Natural killer cell (primary cell): Measurements from ENCODE around the gene ADRA2B. TPM values are rescaled to one million over a fixed set of nuclear protein-coding genes. Genes with fewer than 3 reads are reported as not detected.
"Not testable (repeated sequence)": the region's sequence is repeated elsewhere in the genome, so short reads cannot be mapped to it uniquely, and the experiment has no call there.

Experiments
- ATAC-seq, 3 donors: fragments of 150-1000 bp in 2 of 3; fragments of 200-7000 bp in 1 of 3; cut with Tn5 transposase; 1 replicate in 1 of 3; 2 replicates in 2 of 3; pipeline ENCODE4 v1.10.0; 2021; ENCODE audit warnings: mild to moderate bottlenecking in 2 of 3, moderate library complexity in 2 of 3
- DNase-seq, 2 donors: peaks; one replicate each; pipeline versions ENCODE4 v3.0.0 to v3.0.0-alpha.2; 2013 to 2021; ENCODE audit warnings: mixed read lengths in 1 of 2
- H3K27ac ChIP-seq: one replicate; pipeline ENCODE4 v1.5.1; 2013; ENCODE audit warnings: mild to moderate bottlenecking, low read length
- H3K27me3 ChIP-seq: one replicate; pipeline ENCODE4 v1.6.1; 2013; ENCODE audit warnings: low read length; ENCODE audit not compliant: control insufficient read depth, insufficient read depth
- H3K36me3 ChIP-seq: one replicate; pipeline ENCODE4 v1.6.1; 2013; ENCODE audit warnings: low read length; ENCODE audit not compliant: control insufficient read depth, insufficient read depth
- H3K4me1 ChIP-seq: one replicate; pipeline ENCODE4 v1.6.1; 2013; ENCODE audit warnings: low read length; ENCODE audit not compliant: control insufficient read depth, insufficient read depth
- H3K4me3 ChIP-seq: one replicate; pipeline ENCODE4 v1.5.1; 2013; ENCODE audit warnings: low read length
- H3K9me3 ChIP-seq: one replicate; pipeline ENCODE4 v1.6.1; 2013; ENCODE audit warnings: low read length; ENCODE audit not compliant: control insufficient read depth, insufficient read depth
- H3K27ac Mint-ChIP-seq, 2 donors: one replicate each; pipeline ENCODE4 v1.8.0; 2022; ENCODE audit warnings: mild to moderate bottlenecking in 2 of 2, mixed read lengths in 2 of 2, moderate library complexity in 1 of 2
- H3K27me3 Mint-ChIP-seq, 2 donors: one replicate each; pipeline ENCODE4 v1.8.0; 2022; ENCODE audit warnings: low read depth in 2 of 2, mixed read lengths in 2 of 2
- H3K36me3 Mint-ChIP-seq: one replicate; pipeline ENCODE4 v1.8.0; 2022; ENCODE audit warnings: mixed read lengths
- H3K4me1 Mint-ChIP-seq, 2 donors: one replicate each; pipeline ENCODE4 v1.8.0; 2022; ENCODE audit warnings: mixed read lengths in 2 of 2
- H3K4me3 Mint-ChIP-seq: one replicate; pipeline ENCODE4 v1.8.0; 2022; ENCODE audit warnings: mild to moderate bottlenecking, moderate library complexity, mixed read lengths
- H3K9me3 Mint-ChIP-seq, 2 donors: one replicate each; pipeline ENCODE4 v1.8.0; 2022; ENCODE audit warnings: mixed read lengths in 2 of 2
- CTCF ChIP-seq: fragments of 200-600 bp; IDR thresholded peaks from one replicate; pipeline ENCODE4 v1.8.0; 2022; ENCODE audit warnings: antibody characterized with exemption
- WGBS: methylation state at CpG from one replicate; pipeline ENCODE4 v1.1.7; 2013; ENCODE audit warnings: missing lambda C conversion rate; ENCODE audit not compliant: insufficient coverage; 5-methylcytosine and 5-hydroxymethylcytosine counted together
- intact Hi-C: fragments of 100-400 bp; cut with micrococcal nuclease; formaldehyde crosslinking; loops from one replicate; pipeline ENCODE4 v1.14.2; 2022
- total RNA-seq, 4 donors: library from RNA; stranded (reverse); fragments of 120-200 nt in 1 of 4; gene quantifications; one replicate each; pipeline versions ENCODE4 v1.2.3 to v1.2.4, GENCODE V29; 2013 to 2022

Gene ADRA2B
- total RNA-seq, 3 donors from 2014 or later (not counting 1 experiment from before 2014, with no cell fraction given), result 0.18 to 1.3 (median 0.38) TPM

GRCh38 chr2:96163415-96163767 lies 47.0 kb upstream of the ADRA2B start:
- Mint-ChIP-seq H3K36me3 (no peaks in the 10 kb centered on the region), H3K4me1 (peaks cover 53 to 65% of the 10 kb centered on the region in 2 donors), H3K27me3 (no peaks in the 10 kb centered on the region), H3K9me3 (no peaks in the 10 kb centered on the region), H3K27ac (peak overlapping the region; percentile 78 to 99), H3K4me3 (peak overlapping the region; percentile 75)
- H3K9me3 ChIP-seq, result no peaks in the 10 kb centered on the region
- no peak overlapping the region for H3K4me3 ChIP-seq
- no peak for ATAC-seq
- H3K27ac ChIP-seq, result peak overlapping the region; percentile 89
- intact Hi-C loops, result loop anchor here (1.0 kb wide), 1 partner anchor 18 kb away; the partner anchor contains the start of gene DUSP2
- H3K4me1 ChIP-seq, result peaks cover 66% of the 10 kb centered on the region
- no peak for TF ChIP-seq CTCF
- 69% methylated on average over 5 of the region's 5 CpGs for WGBS
- DNase-seq, result no peak
- H3K36me3 ChIP-seq, result no peaks in the 10 kb centered on the region
- no peaks in the 10 kb centered on the region for H3K27me3 ChIP-seq

GRCh38 chr2:96161898-96162297 lies 45.5 kb upstream of the ADRA2B start:
- Histone ChIP-seq H3K4me3 (no peak overlapping the region), H3K9me3 (no peaks in the 10 kb centered on the region), H3K4me1 (peaks cover 81% of the 10 kb centered on the region), H3K36me3 (no peaks in the 10 kb centered on the region), H3K27ac (peak overlapping the region; percentile 89), H3K27me3 (no peaks in the 10 kb centered on the region)
- peak overlapping the region; percentile 29 for H3K4me3 Mint-ChIP-seq
- H3K36me3 Mint-ChIP-seq, result no peaks in the 10 kb centered on the region
- no peaks in the 10 kb centered on the region for H3K27me3 Mint-ChIP-seq
- H3K9me3 Mint-ChIP-seq, result no peaks in the 10 kb centered on the region
- H3K4me1 Mint-ChIP-seq, result peaks cover 53 to 72% of the 10 kb centered on the region in 2 donors
- intact Hi-C loops, result no loop called here
- peak overlapping the region; percentile 78 to 99 for H3K27ac Mint-ChIP-seq
- 14% methylated on average over 2 of the region's 5 CpGs for WGBS
- peak in 1 of 2 donors; percentile 67 for DNase-seq
- ATAC-seq, result peak; percentile 41 to 52 (median 42)
- TF ChIP-seq CTCF, result no peak

- H3K4me1 ChIP-seq, result peaks cover 95% of the 10 kb centered on the region
- H3K27me3 ChIP-seq, ATAC-seq, H3K9me3 ChIP-seq, H3K9me3 Mint-ChIP-seq, H3K4me3 Mint-ChIP-seq, H3K36me3 Mint-ChIP-seq, intact Hi-C loops, H3K36me3 ChIP-seq, H3K27ac ChIP-seq, H3K27me3 Mint-ChIP-seq, DNase-seq, H3K4me3 ChIP-seq: not testable (repeated sequence)
- peaks cover 53 to 83% of the 10 kb centered on the region in 2 donors for H3K4me1 Mint-ChIP-seq
- WGBS, result 87% methylated on average over 4 of the region's 5 CpGs
- H3K27ac Mint-ChIP-seq, result peak overlapping the region; percentile 78 to 99
These were observed 44.0 kb upstream of the ADRA2B start for GRCh38 chr2:96160366-96160765.

GRCh38 chr2:96159084-96159830 lies 42.9 kb upstream of the ADRA2B start:
- Histone ChIP-seq H3K4me1 (peaks cover 87% of the 10 kb centered on the region), H3K9me3 (no peaks in the 10 kb centered on the region), H3K4me3 (no peak overlapping the region), H3K27me3 (no peaks in the 10 kb centered on the region), H3K27ac (peak overlapping the region; percentile 64), H3K36me3 (no peaks in the 10 kb centered on the region)
- H3K36me3 Mint-ChIP-seq, result no peaks in the 10 kb centered on the region
- intact Hi-C loops, result no loop called here
- TF ChIP-seq CTCF, result no peak
- WGBS, result 61% methylated on average over 17 of the region's 17 CpGs
- no peaks in the 10 kb centered on the region for H3K27me3 Mint-ChIP-seq
- DNase-seq (peak in 1 of 2 donors; percentile 67), ATAC-seq (no peak)
- no peaks in the 10 kb centered on the region for H3K9me3 Mint-ChIP-seq
- H3K4me3 Mint-ChIP-seq, result peak overlapping the region; percentile 68
- peak overlapping the region; percentile 77 to 92 for H3K27ac Mint-ChIP-seq
- peaks cover 45 to 74% of the 10 kb centered on the region in 2 donors for H3K4me1 Mint-ChIP-seq
